HepG2 (cell line): ENCODE measurements around the gene SH3BGR. TPM values are rescaled to one million over a fixed set of nuclear protein-coding genes. Genes with fewer than 3 reads are reported as not detected.

Source experiments
- ATAC-seq: fragments of 200-7000 bp; cut with Tn5 transposase; 3 replicates; pipeline ENCODE4 v1.9.1; 2020; ENCODE audit warnings: mild to moderate bottlenecking, moderate library complexity
- BruUV-seq: library from RNA; stranded (reverse); fragments of 400-500 nt; replicated peaks from 2 replicates; lab custom pipeline; 2021; lab: Mats Ljungman, UMichigan
- CTCF ChIA-PET: fragments of 300-600 bp; formaldehyde crosslinking; extraction: SDS; loops from one replicate; lab custom pipeline; 2021; ENCODE audit warnings: low total read pairs, inconsistent platforms, low intra/inter-chr PET ratio; lab: Yijun Ruan, JAX
- POLR2A ChIA-PET: fragments of 350-600 bp; sonication (Branson Sonifier 250); formaldehyde crosslinking; loops from one replicate; lab custom pipeline; 2020; ENCODE audit warnings: antibody characterized with exemption, inconsistent platforms; lab: Yijun Ruan, JAX
- DNase-seq: peaks from one replicate; pipeline ENCODE4 v3.0.0-alpha.2; 2015; ENCODE audit warnings: low spot score
- FAIRE-seq: peaks from 3 replicates; lab custom pipeline; 2011; peaks lifted over from hg19 to GRCh38; lab: Jason Lieb, UNC
- H2AFZ ChIP-seq: one replicate; pipeline ENCODE4 v1.6.1; 2011; ENCODE audit warnings: low read length, inconsistent platforms
- H3K27ac ChIP-seq: fragments of 300-600 bp; 3 replicates; pipeline ENCODE4 v1.8.0; 2011; ENCODE audit warnings: mixed run types, mild to moderate bottlenecking, mixed read lengths, low read length, inconsistent platforms; ENCODE audit not compliant: insufficient read depth; ENCODE audit errors: extremely low read length
- H3K27me3 ChIP-seq, 2 experiments: fragments of 200-600 bp in 1 of 2; 2 replicates in 1 of 2; 3 replicates in 1 of 2; pipeline versions ENCODE4 v1.6.0 to v1.8.0; 2011; ENCODE audit warnings: low read length in 2 of 2, mild to moderate bottlenecking in 2 of 2, moderate library complexity in 2 of 2, inconsistent platforms in 1 of 2; ENCODE audit not compliant: insufficient read depth in 2 of 2, control insufficient read depth in 1 of 2
- H3K36me3 ChIP-seq, 2 experiments: fragments of 200-600 bp in 1 of 2; replicated peaks in 1 of 2; 2 replicates in 1 of 2; 3 replicates in 1 of 2; pipeline versions ENCODE4 v1.5.1 to v1.8.0; 2011; ENCODE audit warnings: low read length in 2 of 2, inconsistent platforms in 1 of 2; ENCODE audit not compliant: insufficient read depth in 2 of 2, control insufficient read depth in 1 of 2
- H3K4me1 ChIP-seq: 2 replicates; pipeline ENCODE4 v1.5.1; 2012; ENCODE audit warnings: low read length, inconsistent platforms; ENCODE audit not compliant: insufficient read depth
- H3K4me2 ChIP-seq: 2 replicates; pipeline ENCODE4 v1.6.0; 2011; ENCODE audit warnings: low read depth, low read length, inconsistent platforms
- H3K4me3 ChIP-seq, 3 experiments: fragments of 200-600 bp in 1 of 3; sonication (generic), shearing (Covaris generic) in 1 of 3; replicated peaks in 1 of 3; 2 replicates each; pipeline ENCODE4 v1.5.1; 2011 to 2016; ENCODE audit warnings: low read length in 3 of 3, inconsistent platforms in 2 of 3, low read depth in 2 of 3, mild to moderate bottlenecking in 2 of 3, control low read depth in 1 of 3, mixed read lengths in 1 of 3; ENCODE audit not compliant: insufficient read depth in 1 of 3
- H3K79me2 ChIP-seq: one replicate; pipeline ENCODE4 v1.6.1; 2011; ENCODE audit warnings: low read length, inconsistent platforms; ENCODE audit not compliant: insufficient read depth
- H3K9ac ChIP-seq: 2 replicates; pipeline ENCODE4 v1.6.0; 2011; ENCODE audit warnings: mild to moderate bottlenecking, low read depth, low read length, inconsistent platforms; ENCODE audit not compliant: insufficient read depth
- H3K9me3 ChIP-seq: 2 replicates; pipeline ENCODE4 v1.5.1; 2012; ENCODE audit warnings: mild to moderate bottlenecking, low read length
- H4K20me1 ChIP-seq: 2 replicates; pipeline ENCODE4 v1.6.0; 2011; ENCODE audit warnings: inconsistent platforms, mild to moderate bottlenecking, low read length, moderate library complexity; ENCODE audit not compliant: insufficient read depth
- ARNTL ChIP-seq: sonication (generic); formaldehyde crosslinking; IDR thresholded peaks from 2 replicates; pipeline ENCODE4 v1.4.0; 2020; ENCODE audit warnings: mild to moderate bottlenecking, missing genetic modification reagents
- CAMTA2 ChIP-seq: sonication (generic); formaldehyde crosslinking; IDR thresholded peaks from 2 replicates; pipeline ENCODE4 v1.4.0; 2020; ENCODE audit warnings: mild to moderate bottlenecking, missing genetic modification reagents, borderline replicate concordance
- CENPX ChIP-seq: sonication (generic); formaldehyde crosslinking; IDR thresholded peaks from 2 replicates; pipeline ENCODE4 v1.9.0; 2021; ENCODE audit warnings: mild to moderate bottlenecking, missing genetic modification reagents, moderate library complexity
- NFIC ChIP-seq: IDR thresholded peaks from 2 replicates; pipeline ENCODE4 v1.6.1; 2012; ENCODE audit warnings: mild to moderate bottlenecking, low read length, inconsistent platforms
- RBFOX2 ChIP-seq: fragments of 200-400 bp; formaldehyde crosslinking; IDR thresholded peaks from 2 replicates; pipeline ENCODE4 v1.6.1; 2017; ENCODE audit warnings: low read depth, mild to moderate bottlenecking, low read length
- SMAD3 ChIP-seq: sonication (generic); formaldehyde crosslinking; IDR thresholded peaks from 2 replicates; pipeline ENCODE4 v1.4.0; 2020; ENCODE audit warnings: missing genetic modification reagents
- ZNF570 ChIP-seq: sonication (generic); formaldehyde crosslinking; IDR thresholded peaks from 2 replicates; pipeline ENCODE4 v1.4.0; 2020; ENCODE audit warnings: mild to moderate bottlenecking, missing genetic modification reagents, borderline replicate concordance
- ZNF75D ChIP-seq: sonication (generic); formaldehyde crosslinking; IDR thresholded peaks from 2 replicates; pipeline ENCODE4 v1.8.1; 2023; ENCODE audit warnings: missing genetic modification reagents, mild to moderate bottlenecking, borderline replicate concordance
- ZNF879 ChIP-seq: sonication (generic); formaldehyde crosslinking; IDR thresholded peaks from 2 replicates; pipeline ENCODE4 v1.8.1; 2023; ENCODE audit warnings: missing genetic modification reagents
- WGBS: methylation state at CpG from one replicate; pipeline ENCODE4 v1.1.6; 2017; ENCODE audit warnings: low lambda C conversion rate; 5-methylcytosine and 5-hydroxymethylcytosine counted together
- in situ Hi-C: cut with HindIII; loops from 2 replicates; pipeline ENCODE4 v1.10.0; 2017; ENCODE audit warnings: low pct_unique_long_range_greater_than_20kb; ENCODE audit not compliant: extremely low pct_ligation_motif_present
- intact Hi-C: fragments of 100-400 bp; cut with micrococcal nuclease; formaldehyde crosslinking; loops from one replicate; pipeline ENCODE4 v1.10.0; 2022; ENCODE audit not compliant: unreplicated experiment
- polyA plus RNA-seq, 8 experiments: library from polyadenylated mRNA; depleted of rRNA in 3 of 8; stranded (reverse) in 7 of 8; unstranded in 1 of 8; fragments of >200 nt; fragmentation: Illumina TruSeq in 4 of 8; extraction: Trizol in 4 of 8; gene quantifications; 2 replicates each; pipeline versions ENCODE4 v1.2.1 to v1.2.3, GENCODE V29; 2011 to 2016; ENCODE audit warnings: low read depth in 4 of 8, missing spikeins in 1 of 8, mixed read lengths in 1 of 8; ENCODE audit not compliant: insufficient read depth in 1 of 8
- total RNA-seq, 5 experiments: library from RNA; depleted of rRNA; stranded (reverse); fragments of >200 nt; fragmentation: Illumina TruSeq; extraction: Trizol; gene quantifications; 2 replicates each; pipeline ENCODE4 v1.2.3, GENCODE V29; 2016; ENCODE audit warnings: low read depth in 1 of 5
- TF ChIP-seq, protein P1 (sequence below): sonication (generic); formaldehyde crosslinking; IDR thresholded peaks from 2 replicates; pipeline ENCODE4 v1.5.1; 2020; ENCODE audit warnings: mild to moderate bottlenecking, missing genetic modification reagents, moderate library complexity
- TF ChIP-seq, protein P2 (sequence below): sonication (generic); formaldehyde crosslinking; IDR thresholded peaks from 2 replicates; pipeline ENCODE4 v1.5.0; 2020; ENCODE audit warnings: mild to moderate bottlenecking, missing genetic modification reagents, moderate library complexity
- TF ChIP-seq, protein P3 (sequence below): sonication (generic); formaldehyde crosslinking; IDR thresholded peaks from 2 replicates; pipeline ENCODE4 v1.8.1; 2023; ENCODE audit warnings: mild to moderate bottlenecking, missing genetic modification reagents
- TF ChIP-seq, protein P4 (sequence below): sonication (generic); formaldehyde crosslinking; IDR thresholded peaks from 2 replicates; pipeline ENCODE4 v1.4.0; 2020; ENCODE audit warnings: mild to moderate bottlenecking, missing genetic modification reagents

Gene SH3BGR
- total and polyA plus RNA-seq, 2 of the 13 experiments (the other 11 are each of a cell fraction or from before 2014, with no cell fraction given), result 0.48 TPM; not detected in 1

DNA sequence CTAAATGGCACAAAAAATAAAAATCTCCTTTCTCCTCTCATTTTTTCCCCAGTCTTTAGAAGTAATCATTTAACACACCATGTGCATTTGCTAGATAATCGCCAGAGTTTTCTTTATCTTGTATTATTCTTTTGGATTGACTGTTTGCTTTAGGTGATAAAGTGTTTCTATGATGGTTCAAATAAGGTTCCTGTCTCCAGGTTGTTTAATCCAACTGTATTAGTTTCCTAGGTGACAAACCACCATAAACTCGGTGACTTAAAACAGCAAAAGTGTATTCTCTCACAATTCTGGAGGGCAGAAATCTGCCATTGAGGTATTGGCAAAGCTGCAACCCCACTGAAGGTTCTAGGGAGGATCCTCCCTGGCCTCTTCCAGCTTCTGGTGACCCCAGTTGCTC is 109.4 kb downstream of the SH3BGR start:
- ChIA-PET POLR2A (no interaction called here), CTCF (no interaction called here)
- Histone ChIP-seq H3K4me2 (no peak overlapping the region), H3K4me3 (no peak overlapping the region), H3K4me1 (no peaks in the 10 kb centered on the region), H3K36me3 (no peaks in the 10 kb centered on the region), H3K9me3 (no peaks in the 10 kb centered on the region), H4K20me1 (no peaks in the 10 kb centered on the region), H3K27ac (no peak overlapping the region), H2AFZ (no peak overlapping the region), H3K9ac (no peak overlapping the region), H3K27me3 (peaks cover 0 to 3% of the 10 kb centered on the region in 2 experiments; a peak in 1 of 5 replicates), H3K79me2 (no peaks in the 10 kb centered on the region)
- WGBS, result 0% methylated on average over 2 of the region's 2 CpGs
- no peak for FAIRE-seq
- intact Hi-C loops, result no loop called here
- no peak for ATAC-seq
- no TSS peak for BruUV-seq
- in situ Hi-C loops, result no loop called here
- DNase-seq, result no peak
- TF ChIP-seq, protein P1, sequence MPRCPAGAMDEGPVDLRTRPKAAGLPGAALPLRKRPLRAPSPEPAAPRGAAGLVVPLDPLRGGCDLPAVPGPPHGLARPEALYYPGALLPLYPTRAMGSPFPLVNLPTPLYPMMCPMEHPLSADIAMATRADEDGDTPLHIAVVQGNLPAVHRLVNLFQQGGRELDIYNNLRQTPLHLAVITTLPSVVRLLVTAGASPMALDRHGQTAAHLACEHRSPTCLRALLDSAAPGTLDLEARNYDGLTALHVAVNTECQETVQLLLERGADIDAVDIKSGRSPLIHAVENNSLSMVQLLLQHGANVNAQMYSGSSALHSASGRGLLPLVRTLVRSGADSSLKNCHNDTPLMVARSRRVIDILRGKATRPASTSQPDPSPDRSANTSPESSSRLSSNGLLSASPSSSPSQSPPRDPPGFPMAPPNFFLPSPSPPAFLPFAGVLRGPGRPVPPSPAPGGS (CRISPR knock-in tag), result no peak
- TF ChIP-seq NFIC (no peak), CAMTA2 (CRISPR knock-in tag) (no peak), RBFOX2 (no peak), SMAD3 (CRISPR knock-in tag) (no peak), CENPX (CRISPR knock-in tag) (no peak), ZNF75D (CRISPR knock-in tag) (no peak), ARNTL (no peak), ZNF879 (CRISPR knock-in tag) (no peak), ZNF570 (no peak)
- TF ChIP-seq, protein P2, sequence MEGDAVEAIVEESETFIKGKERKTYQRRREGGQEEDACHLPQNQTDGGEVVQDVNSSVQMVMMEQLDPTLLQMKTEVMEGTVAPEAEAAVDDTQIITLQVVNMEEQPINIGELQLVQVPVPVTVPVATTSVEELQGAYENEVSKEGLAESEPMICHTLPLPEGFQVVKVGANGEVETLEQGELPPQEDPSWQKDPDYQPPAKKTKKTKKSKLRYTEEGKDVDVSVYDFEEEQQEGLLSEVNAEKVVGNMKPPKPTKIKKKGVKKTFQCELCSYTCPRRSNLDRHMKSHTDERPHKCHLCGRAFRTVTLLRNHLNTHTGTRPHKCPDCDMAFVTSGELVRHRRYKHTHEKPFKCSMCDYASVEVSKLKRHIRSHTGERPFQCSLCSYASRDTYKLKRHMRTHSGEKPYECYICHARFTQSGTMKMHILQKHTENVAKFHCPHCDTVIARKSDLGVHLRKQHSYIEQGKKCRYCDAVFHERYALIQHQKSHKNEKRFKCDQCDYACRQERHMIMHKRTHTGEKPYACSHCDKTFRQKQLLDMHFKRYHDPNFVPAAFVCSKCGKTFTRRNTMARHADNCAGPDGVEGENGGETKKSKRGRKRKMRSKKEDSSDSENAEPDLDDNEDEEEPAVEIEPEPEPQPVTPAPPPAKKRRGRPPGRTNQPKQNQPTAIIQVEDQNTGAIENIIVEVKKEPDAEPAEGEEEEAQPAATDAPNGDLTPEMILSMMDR (CRISPR knock-in tag), result no peak
- TF ChIP-seq, protein P3, sequence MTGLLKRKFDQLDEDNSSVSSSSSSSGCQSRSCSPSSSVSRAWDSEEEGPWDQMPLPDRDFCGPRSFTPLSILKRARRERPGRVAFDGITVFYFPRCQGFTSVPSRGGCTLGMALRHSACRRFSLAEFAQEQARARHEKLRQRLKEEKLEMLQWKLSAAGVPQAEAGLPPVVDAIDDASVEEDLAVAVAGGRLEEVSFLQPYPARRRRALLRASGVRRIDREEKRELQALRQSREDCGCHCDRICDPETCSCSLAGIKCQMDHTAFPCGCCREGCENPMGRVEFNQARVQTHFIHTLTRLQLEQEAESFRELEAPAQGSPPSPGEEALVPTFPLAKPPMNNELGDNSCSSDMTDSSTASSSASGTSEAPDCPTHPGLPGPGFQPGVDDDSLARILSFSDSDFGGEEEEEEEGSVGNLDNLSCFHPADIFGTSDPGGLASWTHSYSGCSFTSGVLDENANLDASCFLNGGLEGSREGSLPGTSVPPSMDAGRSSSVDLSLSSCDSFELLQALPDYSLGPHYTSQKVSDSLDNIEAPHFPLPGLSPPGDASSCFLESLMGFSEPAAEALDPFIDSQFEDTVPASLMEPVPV (CRISPR knock-in tag), result no peak
- TF ChIP-seq, protein P4, sequence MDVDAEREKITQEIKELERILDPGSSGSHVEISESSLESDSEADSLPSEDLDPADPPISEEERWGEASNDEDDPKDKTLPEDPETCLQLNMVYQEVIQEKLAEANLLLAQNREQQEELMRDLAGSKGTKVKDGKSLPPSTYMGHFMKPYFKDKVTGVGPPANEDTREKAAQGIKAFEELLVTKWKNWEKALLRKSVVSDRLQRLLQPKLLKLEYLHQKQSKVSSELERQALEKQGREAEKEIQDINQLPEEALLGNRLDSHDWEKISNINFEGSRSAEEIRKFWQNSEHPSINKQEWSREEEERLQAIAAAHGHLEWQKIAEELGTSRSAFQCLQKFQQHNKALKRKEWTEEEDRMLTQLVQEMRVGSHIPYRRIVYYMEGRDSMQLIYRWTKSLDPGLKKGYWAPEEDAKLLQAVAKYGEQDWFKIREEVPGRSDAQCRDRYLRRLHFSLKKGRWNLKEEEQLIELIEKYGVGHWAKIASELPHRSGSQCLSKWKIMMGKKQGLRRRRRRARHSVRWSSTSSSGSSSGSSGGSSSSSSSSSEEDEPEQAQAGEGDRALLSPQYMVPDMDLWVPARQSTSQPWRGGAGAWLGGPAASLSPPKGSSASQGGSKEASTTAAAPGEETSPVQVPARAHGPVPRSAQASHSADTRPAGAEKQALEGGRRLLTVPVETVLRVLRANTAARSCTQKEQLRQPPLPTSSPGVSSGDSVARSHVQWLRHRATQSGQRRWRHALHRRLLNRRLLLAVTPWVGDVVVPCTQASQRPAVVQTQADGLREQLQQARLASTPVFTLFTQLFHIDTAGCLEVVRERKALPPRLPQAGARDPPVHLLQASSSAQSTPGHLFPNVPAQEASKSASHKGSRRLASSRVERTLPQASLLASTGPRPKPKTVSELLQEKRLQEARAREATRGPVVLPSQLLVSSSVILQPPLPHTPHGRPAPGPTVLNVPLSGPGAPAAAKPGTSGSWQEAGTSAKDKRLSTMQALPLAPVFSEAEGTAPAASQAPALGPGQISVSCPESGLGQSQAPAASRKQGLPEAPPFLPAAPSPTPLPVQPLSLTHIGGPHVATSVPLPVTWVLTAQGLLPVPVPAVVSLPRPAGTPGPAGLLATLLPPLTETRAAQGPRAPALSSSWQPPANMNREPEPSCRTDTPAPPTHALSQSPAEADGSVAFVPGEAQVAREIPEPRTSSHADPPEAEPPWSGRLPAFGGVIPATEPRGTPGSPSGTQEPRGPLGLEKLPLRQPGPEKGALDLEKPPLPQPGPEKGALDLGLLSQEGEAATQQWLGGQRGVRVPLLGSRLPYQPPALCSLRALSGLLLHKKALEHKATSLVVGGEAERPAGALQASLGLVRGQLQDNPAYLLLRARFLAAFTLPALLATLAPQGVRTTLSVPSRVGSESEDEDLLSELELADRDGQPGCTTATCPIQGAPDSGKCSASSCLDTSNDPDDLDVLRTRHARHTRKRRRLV (CRISPR knock-in tag), result no peak
